Adrenal gland (tissue), 12 donors: ENCODE data around the gene CDC20B. TPM values are rescaled to one million over a fixed set of nuclear protein-coding genes. Genes with fewer than 3 reads are reported as not detected.

Experiments
- DNase-seq, 7 donors: peaks; one replicate each; pipeline ENCODE4 v3.0.0-alpha.2; 2019 to 2020
- H3K27ac ChIP-seq, 5 donors: fragments of 200-600 bp; sonication (generic) in 4 of 5; 1 replicate in 3 of 5; 2 replicates in 2 of 5; pipeline versions ENCODE4 v1.5.1 to v1.8.0; 2016 to 2020; ENCODE audit warnings: mild to moderate bottlenecking in 1 of 5
- H3K27me3 ChIP-seq: fragments of 200-600 bp; 2 replicates; pipeline ENCODE4 v1.8.0; 2021
- H3K36me3 ChIP-seq, 2 donors: fragments of 200-600 bp; replicated peaks in 1 of 2; 1 replicate in 1 of 2; 2 replicates in 1 of 2; pipeline versions ENCODE4 v1.5.1 to v1.8.0; 2018 to 2022
- H3K4me1 ChIP-seq, 2 donors: fragments of 200-600 bp; replicated peaks in 1 of 2; 1 replicate in 1 of 2; 2 replicates in 1 of 2; pipeline versions ENCODE4 v1.5.1 to v1.8.0; 2018 to 2021
- H3K4me3 ChIP-seq, 4 donors: fragments of 200-600 bp; sonication (generic) in 3 of 4; one replicate each; pipeline ENCODE4 v1.5.1; 2016 to 2018
- H3K9me3 ChIP-seq, 3 donors: fragments of 200-600 bp; sonication (generic) in 1 of 3; replicated peaks in 1 of 3; 1 replicate in 2 of 3; 2 replicates in 1 of 3; pipeline versions ENCODE4 v1.5.1 to v1.8.0; 2016 to 2021
- POLR2A ChIP-seq, 2 donors: fragments of 450-650 bp; IDR thresholded peaks; one replicate each; pipeline ENCODE4 v1.6.1; 2017; ENCODE audit warnings: antibody characterized with exemption in 2 of 2, mild to moderate bottlenecking in 2 of 2, moderate library complexity in 1 of 2
- WGBS, 4 donors: extraction: QIAGEN DNeasy Blood & Tissue Kit in 2 of 4; methylation state at CpG; one replicate each; pipeline versions ENCODE4 v1.1.5 to v1.1.7; 2013 to 2017; 5-methylcytosine and 5-hydroxymethylcytosine counted together
- intact Hi-C, 2 donors: fragments of 100-400 bp; cut with DNase I; formaldehyde crosslinking; loops; one replicate each; pipeline versions ENCODE4 v1.14.1 to v1.15.0; 2022 to 2023
- polyA plus RNA-seq, 3 donors: library from polyadenylated mRNA; stranded (reverse); fragments of 200-250 nt in 2 of 3; fragments of 350-450 nt in 1 of 3; fragmentation: Illumina TruSeq in 1 of 3; extraction: RNeasy Lipid Tissue Mini Kit (QIAGEN cat#74804) in 1 of 3; gene quantifications; one replicate each; pipeline ENCODE4 v1.2.3, GENCODE V29; 2013 to 2014
- total RNA-seq, 9 donors: library from RNA; depleted of rRNA in 4 of 9; stranded (reverse); fragments of >200 nt in 4 of 9; fragments of 120-200 nt in 1 of 9; fragmentation: NEBNext Ultra II Directional in 1 of 9; extraction: Animal tissue kit (Norgen Biotek cat#: 25700) in 1 of 9; gene quantifications; one replicate each; pipeline versions ENCODE4 v1.1.0 to v1.2.4, GENCODE V29; 2013 to 2023
- TF ChIP-seq, protein P1 (sequence below), 6 experiments: fragments of 450-650 bp in 4 of 6; fragments of 200-600 bp in 2 of 6; sonication (generic) in 1 of 6; IDR thresholded peaks; 1 replicate in 5 of 6; 2 replicates in 1 of 6; pipeline versions ENCODE4 v1.5.1 to v1.8.0; 2016 to 2021; ENCODE audit warnings: antibody characterized with exemption in 6 of 6, mild to moderate bottlenecking in 2 of 6, moderate library complexity in 1 of 6
- donor health status: healthy with polysubstance abuse.
- donor health status: Bipolar disorder and iron deficiency.
- donor health status: DM: yes; HTN: yes; CAD: no.
- donor health status: DM: no; HTN: no; CAD: no.
- donor health status: DM: no; HTN: no; CAD: no.
- donor health status: DM: yes; HTN: yes; CAD: no.

The CDC20B gene
- total and polyA plus RNA-seq, 12 donors: 0.11 TPM; not detected in 11

GRCh38 chr5:55191165-55191564, 18.2 kb upstream of the CDC20B start:
- Histone ChIP-seq H3K9me3 (no peaks in the 10 kb centered on the region), H3K27ac (no peak overlapping the region), H3K4me1 (no peaks in the 10 kb centered on the region), H3K27me3 (peaks cover 30% of the 10 kb centered on the region), H3K36me3 (no peaks in the 10 kb centered on the region), H3K4me3 (no peak overlapping the region)
- intact Hi-C loops: no loop called here
- WGBS, 4 donors: 77 to 86% (median 83%) methylated on average over 2 of the region's 2 CpGs
- TF ChIP-seq, protein P1, sequence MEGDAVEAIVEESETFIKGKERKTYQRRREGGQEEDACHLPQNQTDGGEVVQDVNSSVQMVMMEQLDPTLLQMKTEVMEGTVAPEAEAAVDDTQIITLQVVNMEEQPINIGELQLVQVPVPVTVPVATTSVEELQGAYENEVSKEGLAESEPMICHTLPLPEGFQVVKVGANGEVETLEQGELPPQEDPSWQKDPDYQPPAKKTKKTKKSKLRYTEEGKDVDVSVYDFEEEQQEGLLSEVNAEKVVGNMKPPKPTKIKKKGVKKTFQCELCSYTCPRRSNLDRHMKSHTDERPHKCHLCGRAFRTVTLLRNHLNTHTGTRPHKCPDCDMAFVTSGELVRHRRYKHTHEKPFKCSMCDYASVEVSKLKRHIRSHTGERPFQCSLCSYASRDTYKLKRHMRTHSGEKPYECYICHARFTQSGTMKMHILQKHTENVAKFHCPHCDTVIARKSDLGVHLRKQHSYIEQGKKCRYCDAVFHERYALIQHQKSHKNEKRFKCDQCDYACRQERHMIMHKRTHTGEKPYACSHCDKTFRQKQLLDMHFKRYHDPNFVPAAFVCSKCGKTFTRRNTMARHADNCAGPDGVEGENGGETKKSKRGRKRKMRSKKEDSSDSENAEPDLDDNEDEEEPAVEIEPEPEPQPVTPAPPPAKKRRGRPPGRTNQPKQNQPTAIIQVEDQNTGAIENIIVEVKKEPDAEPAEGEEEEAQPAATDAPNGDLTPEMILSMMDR (IDR thresholded peaks at IDR 0.05): no peak
- TF ChIP-seq POLR2A (IDR thresholded peaks at IDR 0.05): no peak
- DNase-seq: no peak

DNA sequence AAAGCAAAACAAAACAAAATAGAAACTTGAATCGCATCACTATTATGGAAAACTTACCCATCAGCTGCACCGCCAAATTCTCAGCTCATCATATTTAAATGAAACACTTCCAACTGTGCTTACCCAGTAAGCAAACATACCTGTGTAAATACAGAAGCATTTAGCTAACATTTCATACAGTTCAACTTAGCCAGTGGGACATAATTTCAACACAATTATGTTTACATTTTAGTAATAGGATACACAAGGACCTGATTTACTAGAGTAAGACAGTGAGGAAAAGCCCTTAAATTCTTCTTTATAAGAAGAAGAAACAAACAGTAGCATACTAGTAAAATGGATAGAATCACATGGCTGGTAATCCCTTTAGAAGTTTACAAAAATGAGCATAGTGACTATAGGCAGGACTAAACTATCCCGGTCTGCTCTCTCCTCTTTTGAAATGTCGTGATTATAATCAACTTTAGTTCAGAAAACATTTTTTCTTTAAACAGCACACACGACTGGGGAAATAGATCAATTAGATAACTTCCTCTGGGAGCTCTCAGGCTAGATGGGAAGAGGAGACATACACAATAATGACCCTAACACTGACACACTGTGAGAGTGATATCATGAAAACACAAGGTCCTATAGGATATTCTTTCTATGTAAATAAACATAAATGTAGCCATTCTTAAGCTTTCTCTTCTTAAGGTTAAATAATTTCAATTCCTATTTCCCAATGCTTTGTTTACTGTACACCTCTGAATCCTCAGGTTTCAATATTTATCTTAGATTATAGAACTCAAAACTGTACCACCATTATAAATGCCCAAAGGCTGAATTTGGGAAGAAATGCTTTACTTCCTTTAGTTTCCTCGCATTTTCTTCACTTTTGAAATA, 15.9 kb upstream of the CDC20B start:
- Histone ChIP-seq H3K36me3 (no peaks in the 10 kb centered on the region), H3K9me3 (no peaks in the 10 kb centered on the region), H3K27ac (no peak overlapping the region), H3K4me3 (no peak overlapping the region), H3K4me1 (no peaks in the 10 kb centered on the region), H3K27me3 (peaks cover 26% of the 10 kb centered on the region)
- intact Hi-C loops: no loop called here
- TF ChIP-seq, protein P1 (IDR thresholded peaks at IDR 0.05): no peak
- TF ChIP-seq POLR2A (IDR thresholded peaks at IDR 0.05): no peak
- DNase-seq: no peak
- 62 to 69% (median 65%) methylated on average over 6 of the region's 6 CpGs for WGBS, 4 donors

DNA sequence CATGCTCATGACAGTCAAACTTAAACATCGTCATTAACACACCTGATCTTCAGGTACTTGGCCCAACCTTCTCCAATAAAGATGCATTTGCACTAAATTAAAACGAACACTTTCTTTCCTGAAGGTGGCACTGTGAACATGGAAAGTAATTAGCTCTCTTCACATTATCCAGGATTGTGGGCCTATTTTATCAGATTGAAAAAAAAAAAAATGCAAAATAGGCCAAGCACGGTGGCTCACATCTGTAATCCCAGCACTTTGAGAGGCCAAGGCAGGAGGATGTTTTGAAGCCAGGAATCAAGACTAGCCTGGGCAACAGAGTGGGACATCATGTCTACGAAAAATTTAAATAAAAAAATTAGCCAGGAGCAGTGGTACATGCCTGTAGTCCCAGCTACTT, 14.4 kb upstream of the CDC20B start:
- no peak overlapping the region for H3K27ac ChIP-seq
- no peaks in the 10 kb centered on the region for H3K9me3 ChIP-seq
- no peaks in the 10 kb centered on the region for H3K4me1 ChIP-seq
- TF ChIP-seq, protein P1 (IDR thresholded peaks at IDR 0.05): no peak
- TF ChIP-seq POLR2A (IDR thresholded peaks at IDR 0.05): no peak
- H3K36me3 ChIP-seq: no peaks in the 10 kb centered on the region
- peaks cover 30% of the 10 kb centered on the region for H3K27me3 ChIP-seq
- no peak for DNase-seq
- no peak overlapping the region for H3K4me3 ChIP-seq
- intact Hi-C loops: no loop called here
- 62 to 67% (median 64%) methylated on average over 4 of the region's 4 CpGs for WGBS, 4 donors

- H3K27ac ChIP-seq: no peak overlapping the region
- H3K9me3 ChIP-seq: no peaks in the 10 kb centered on the region
- peaks cover 55% of the 10 kb centered on the region for H3K27me3 ChIP-seq
- intact Hi-C loops: no loop called here
- WGBS, 4 donors: 30 to 50% (median 44%) methylated on average over 1 of the region's 1 CpG
- no peak overlapping the region for H3K4me3 ChIP-seq
- H3K36me3 ChIP-seq: no peaks in the 10 kb centered on the region
- no peak for DNase-seq
- TF ChIP-seq, protein P1 (IDR thresholded peaks at IDR 0.05): no peak
- no peak for TF ChIP-seq POLR2A (IDR thresholded peaks at IDR 0.05)
- H3K4me1 ChIP-seq: peaks cover 5 to 12% of the 10 kb centered on the region in 2 donors
Measured at GRCh38 chr5:55180016-55180415, 7.0 kb upstream of the CDC20B start.
